Measurements from ENCODE around the gene GJC2.

DNA sequence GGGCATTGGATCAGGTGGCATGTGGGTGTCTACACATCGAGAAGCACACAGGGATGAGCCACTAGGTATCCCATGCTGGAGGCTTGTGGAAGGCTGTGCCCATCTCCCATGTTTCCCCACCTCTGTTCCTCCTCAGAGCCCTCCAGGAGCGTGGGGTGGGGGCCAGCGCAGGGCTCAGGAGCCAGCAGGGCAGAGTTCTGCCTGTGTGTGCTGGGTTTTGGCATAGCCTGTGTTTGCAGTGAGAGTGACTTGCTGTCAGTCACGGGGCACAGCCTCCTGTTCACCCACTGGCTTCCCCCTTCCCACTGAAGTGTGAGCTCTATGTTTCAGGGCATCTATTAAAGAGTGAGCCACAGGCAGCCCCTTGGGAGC, 26.3 kb downstream of the GJC2 start:
- TF ChIP-seq, protein P1, sequence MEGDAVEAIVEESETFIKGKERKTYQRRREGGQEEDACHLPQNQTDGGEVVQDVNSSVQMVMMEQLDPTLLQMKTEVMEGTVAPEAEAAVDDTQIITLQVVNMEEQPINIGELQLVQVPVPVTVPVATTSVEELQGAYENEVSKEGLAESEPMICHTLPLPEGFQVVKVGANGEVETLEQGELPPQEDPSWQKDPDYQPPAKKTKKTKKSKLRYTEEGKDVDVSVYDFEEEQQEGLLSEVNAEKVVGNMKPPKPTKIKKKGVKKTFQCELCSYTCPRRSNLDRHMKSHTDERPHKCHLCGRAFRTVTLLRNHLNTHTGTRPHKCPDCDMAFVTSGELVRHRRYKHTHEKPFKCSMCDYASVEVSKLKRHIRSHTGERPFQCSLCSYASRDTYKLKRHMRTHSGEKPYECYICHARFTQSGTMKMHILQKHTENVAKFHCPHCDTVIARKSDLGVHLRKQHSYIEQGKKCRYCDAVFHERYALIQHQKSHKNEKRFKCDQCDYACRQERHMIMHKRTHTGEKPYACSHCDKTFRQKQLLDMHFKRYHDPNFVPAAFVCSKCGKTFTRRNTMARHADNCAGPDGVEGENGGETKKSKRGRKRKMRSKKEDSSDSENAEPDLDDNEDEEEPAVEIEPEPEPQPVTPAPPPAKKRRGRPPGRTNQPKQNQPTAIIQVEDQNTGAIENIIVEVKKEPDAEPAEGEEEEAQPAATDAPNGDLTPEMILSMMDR (IDR thresholded peaks at IDR 0.05; ENCODE audit: extremely low read depth in 1 of 2, insufficient read depth in 1 of 2, low read depth in 1 of 2, low read length in 2 of 2) = no peak
- TF ChIP-seq EZH2 (IDR thresholded peaks at IDR 0.05; ENCODE audit: borderline replicate concordance, low read depth, low read length, severe bottlenecking) = no peak
- TF ChIP-seq POLR2AphosphoS5 (IDR thresholded peaks at IDR 0.05; ENCODE audit: insufficient read depth, low read depth, low read length) = no peak
- TF ChIP-seq, protein P2, sequence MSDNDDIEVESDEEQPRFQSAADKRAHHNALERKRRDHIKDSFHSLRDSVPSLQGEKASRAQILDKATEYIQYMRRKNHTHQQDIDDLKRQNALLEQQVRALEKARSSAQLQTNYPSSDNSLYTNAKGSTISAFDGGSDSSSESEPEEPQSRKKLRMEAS (IDR thresholded peaks at IDR 0.05; ENCODE audit: insufficient read depth, insufficient read length) = no peak
- TF ChIP-seq MYC (IDR thresholded peaks at IDR 0.05; ENCODE audit: low read depth, low read length) = no peak
- no peak for TF ChIP-seq POLR2A (IDR thresholded peaks at IDR 0.05; ENCODE audit: low read depth, low read length)
- no peak for TF ChIP-seq JUN (IDR thresholded peaks at IDR 0.05; ENCODE audit: borderline replicate concordance, insufficient read depth, insufficient read length, low read depth)

Data from endothelial cell of umbilical vein (primary cell).